OCI-LY3 (cell line): ENCODE results near the gene FNDC5.

Source experiments
- EZH2phosphoT487 ChIP-seq: fragments of 200-600 bp; shearing (Covaris generic); IDR thresholded peaks from 2 replicates; pipeline ENCODE4 v1.6.1; 2018; ENCODE audit warnings: antibody characterized with exemption, mixed run types, low read depth
- TF ChIP-seq, protein P1 (sequence below): fragments of 200-600, 300-600 bp; sonication (generic); IDR thresholded peaks from 2 replicates; pipeline ENCODE4 v1.5.1; 2014; ENCODE audit warnings: antibody characterized with exemption, low read length, low read depth

DNA sequence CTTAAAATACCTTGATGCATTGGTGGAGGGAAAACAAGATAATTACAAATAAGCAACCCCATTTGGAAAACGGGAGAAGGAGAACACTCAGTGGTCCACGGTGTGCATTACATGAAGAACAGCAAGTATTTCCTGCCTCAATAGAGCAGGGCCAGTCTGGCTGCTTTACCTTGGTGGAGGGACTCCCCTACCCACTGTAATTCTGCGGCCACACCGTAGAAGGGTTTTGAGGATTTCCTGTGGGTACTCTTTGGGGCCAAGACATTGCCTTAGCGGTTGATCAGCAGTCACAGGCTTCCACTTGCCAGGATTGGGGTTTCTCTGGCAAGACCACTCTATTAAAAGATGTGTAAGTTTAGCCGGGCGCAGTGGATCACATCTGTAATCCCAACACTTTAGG is 46.8 kb upstream of the FNDC5 start:
- TF ChIP-seq, protein P1, sequence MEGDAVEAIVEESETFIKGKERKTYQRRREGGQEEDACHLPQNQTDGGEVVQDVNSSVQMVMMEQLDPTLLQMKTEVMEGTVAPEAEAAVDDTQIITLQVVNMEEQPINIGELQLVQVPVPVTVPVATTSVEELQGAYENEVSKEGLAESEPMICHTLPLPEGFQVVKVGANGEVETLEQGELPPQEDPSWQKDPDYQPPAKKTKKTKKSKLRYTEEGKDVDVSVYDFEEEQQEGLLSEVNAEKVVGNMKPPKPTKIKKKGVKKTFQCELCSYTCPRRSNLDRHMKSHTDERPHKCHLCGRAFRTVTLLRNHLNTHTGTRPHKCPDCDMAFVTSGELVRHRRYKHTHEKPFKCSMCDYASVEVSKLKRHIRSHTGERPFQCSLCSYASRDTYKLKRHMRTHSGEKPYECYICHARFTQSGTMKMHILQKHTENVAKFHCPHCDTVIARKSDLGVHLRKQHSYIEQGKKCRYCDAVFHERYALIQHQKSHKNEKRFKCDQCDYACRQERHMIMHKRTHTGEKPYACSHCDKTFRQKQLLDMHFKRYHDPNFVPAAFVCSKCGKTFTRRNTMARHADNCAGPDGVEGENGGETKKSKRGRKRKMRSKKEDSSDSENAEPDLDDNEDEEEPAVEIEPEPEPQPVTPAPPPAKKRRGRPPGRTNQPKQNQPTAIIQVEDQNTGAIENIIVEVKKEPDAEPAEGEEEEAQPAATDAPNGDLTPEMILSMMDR: no peak
- no peak for TF ChIP-seq EZH2phosphoT487
